HG03469 (cell line): ENCODE data around the gene NUP93.

Experiments used
- ATAC-seq: cut with Tn5 transposase; IDR thresholded peaks from one replicate; pipeline ENCODE4 v1.9.1; 2021; ENCODE audit warnings: mild to moderate bottlenecking, moderate library complexity, moderate number of reproducible peaks; ENCODE audit not compliant: unreplicated experiment

NUP93 gene

GRCh38 chr16:56741399-56741798 lies 11.5 kb downstream of the NUP93 start:
- no peak for ATAC-seq

DNA sequence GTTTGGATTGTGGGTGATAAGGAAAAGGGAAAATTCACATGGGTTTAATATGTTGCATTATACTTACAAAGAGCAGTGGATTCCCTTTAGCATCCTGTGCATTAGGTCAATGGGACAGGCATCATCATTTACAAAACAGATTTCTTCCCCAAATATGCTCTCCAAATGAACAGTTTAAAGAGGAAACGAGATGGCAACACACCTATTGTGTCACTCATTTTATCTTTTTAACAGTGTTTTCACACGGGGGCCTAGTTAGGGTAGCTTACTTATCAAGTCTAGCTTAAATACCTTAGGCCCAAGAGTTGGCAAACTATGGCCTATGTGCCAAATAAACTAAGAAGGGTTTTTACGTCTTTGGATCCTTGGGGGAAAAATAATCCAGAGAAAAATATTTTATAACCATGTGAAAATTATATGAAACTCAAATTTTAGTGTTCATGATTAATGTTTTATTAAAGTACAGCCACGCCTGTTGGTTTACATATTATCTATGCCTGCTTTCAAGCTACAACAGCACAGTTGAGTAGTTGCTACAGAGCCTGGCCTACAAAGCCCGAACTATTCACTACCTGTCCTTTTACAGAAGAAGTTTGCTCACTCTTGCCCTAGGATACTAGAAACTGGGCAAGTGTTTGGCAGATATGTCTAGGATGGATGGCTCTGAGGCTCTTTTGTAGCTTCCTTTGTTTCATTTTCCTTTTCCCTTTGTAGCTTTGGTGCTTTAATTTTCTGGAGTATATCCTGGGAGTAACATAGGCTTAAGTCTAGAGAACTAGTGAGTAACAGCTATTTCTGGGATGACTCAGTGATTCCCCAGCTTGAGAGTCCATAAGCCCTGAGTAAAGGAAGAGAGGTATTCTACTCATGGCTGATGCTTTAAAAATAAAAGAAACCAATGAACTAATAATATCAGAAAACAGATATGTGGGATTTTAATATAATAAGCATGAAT lies 12.4 kb downstream of the NUP93 start:
- no peak for ATAC-seq

GRCh38 chr16:56743840-56744239 lies 13.9 kb downstream of the NUP93 start:
- no peak for ATAC-seq

GRCh38 chr16:56744996-56745640 lies 15.2 kb downstream of the NUP93 start:
- no peak for ATAC-seq

DNA sequence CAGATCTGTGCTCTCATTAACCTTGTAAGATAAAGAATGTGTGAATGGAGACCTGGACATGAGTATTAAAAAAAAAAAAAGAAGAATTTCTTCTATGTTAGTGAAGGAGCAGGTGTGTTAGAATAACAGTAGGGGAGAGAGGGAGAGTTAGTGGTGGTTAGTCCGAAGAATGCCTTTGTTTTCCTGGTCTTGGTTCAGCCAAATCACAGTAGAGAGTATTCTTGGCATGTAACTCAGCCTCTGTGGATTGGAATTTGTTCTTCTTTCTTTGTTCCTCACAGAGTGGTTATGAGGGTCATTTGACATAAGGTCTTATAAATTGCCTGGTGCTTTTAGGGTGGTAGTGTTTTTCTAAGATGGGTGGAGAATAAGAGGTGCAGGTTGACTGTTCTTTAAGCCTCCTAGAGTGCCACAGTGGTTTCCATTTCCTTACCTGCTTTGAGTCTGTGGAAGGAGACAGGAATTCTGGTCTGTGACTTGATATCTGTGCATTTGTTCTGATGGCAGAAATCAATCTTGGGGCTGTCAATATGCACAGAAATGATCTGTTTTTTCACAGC lies 17.6 kb downstream of the NUP93 start:
- ATAC-seq: no peak

DNA sequence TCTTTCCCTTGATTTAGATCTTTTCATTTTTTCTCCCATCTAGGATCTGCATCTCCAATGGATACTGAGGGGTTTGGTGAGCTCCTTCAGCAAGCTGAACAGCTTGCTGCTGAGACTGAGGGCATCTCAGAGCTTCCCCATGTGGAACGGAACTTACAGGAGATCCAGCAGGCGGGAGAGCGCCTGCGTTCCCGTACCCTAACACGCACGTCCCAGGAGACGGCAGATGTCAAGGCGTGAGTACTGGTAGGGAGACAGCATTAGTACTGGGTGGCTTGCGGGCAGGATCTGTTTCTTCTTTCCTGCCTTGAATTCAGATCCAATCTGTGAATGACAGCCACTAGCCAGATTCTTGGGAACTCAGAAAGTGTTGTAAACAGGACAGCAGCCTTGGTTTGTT lies 18.3 kb downstream of the NUP93 start:
- ATAC-seq: no peak

- no peak for ATAC-seq
These were observed 18.9 kb downstream of the NUP93 start for GRCh38 chr16:56748826-56749225.

DNA sequence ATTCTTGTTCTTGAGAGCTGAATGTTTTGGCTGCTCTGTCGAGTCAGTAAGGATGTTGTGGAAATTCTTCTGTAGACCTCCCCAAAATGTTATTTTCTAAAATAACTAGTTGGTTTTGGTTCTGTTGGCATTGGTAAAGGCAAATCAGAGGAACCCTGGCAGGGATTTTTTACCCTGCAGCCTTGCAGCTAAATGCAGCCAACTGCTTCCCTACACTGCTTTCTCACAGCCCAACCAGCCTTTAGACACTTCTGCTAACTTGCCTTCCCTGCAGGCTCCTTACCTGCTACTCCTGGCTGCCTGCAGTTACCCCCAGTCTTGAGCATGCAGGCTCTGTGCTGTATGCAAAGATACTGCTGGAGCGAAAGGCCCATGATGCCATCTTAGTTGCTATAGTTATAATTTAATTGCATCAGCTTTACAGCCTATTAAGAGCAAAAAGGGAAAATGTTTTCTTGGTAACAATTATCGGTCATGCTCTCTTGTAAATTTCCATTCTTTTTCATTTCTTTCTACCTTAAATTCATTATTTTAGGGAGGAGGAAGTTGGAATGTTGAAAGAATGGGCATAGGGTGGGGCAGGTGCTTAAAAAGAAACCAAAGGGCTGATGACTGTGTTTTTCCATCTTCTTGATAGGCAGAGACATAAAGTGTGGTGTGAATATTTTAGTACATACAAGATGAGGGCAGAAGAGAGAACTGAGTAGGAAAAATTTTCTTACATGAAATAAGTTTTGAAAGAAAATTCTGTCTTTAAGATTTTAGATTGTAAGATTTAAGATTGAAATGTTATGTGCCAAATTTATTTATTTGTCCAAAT lies 20.0 kb downstream of the NUP93 start:
- no peak for ATAC-seq

DNA sequence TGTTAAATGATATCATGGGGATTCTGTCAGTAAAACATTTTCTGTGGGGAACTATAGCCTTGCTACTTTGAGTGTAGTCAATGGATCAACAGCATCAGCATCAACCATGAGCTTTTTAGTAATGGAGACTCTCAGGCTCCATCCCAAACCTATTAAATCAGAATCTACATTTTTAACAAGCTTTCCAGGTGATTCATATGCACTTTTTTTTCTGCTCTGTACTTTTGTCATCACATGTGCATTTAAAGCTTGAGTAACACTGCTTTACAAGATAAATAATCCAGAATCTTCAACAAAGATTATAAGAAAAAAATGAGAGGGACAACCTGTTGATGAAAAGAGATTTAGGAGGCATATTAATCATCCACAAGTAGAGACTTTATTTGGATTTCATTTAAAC lies 23.5 kb downstream of the NUP93 start:
- ATAC-seq: no peak

DNA sequence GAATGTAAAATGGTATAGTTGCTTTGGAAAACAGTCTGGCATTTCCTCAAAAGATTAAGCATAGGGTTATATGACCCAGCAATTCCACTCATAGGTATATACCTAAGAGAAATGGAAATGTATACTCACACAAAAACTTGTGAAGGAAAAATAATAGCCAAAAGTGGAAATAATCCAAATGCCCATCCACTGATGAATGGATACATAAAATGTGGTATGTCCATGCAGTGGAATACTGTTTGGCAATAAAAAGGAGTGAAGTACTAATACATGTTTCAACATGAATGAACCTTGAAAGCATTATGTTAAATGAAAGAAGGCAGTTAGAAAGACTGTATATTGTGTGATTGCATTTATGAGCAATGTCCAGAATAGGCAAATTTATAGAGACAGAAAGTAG lies 25.1 kb downstream of the NUP93 start:
- ATAC-seq: no peak

DNA sequence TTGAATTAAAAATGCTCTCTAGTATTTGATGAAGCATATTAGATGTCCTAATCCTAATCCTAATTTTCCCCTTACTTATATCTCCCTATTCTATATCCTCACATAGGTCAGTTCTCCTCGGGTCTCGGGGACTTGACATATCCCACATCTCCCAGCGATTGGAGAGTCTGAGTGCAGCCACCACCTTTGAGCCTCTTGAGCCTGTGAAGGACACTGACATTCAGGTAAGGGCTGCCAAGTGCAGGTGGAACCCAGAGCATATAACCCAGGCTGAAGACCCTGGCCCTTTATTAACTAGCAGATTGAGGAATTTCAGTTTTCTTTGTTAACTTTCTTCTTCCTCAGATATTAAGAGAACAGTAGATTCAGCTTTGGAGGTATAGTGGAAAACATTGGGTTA lies 28.5 kb downstream of the NUP93 start:
- no peak for ATAC-seq

DNA sequence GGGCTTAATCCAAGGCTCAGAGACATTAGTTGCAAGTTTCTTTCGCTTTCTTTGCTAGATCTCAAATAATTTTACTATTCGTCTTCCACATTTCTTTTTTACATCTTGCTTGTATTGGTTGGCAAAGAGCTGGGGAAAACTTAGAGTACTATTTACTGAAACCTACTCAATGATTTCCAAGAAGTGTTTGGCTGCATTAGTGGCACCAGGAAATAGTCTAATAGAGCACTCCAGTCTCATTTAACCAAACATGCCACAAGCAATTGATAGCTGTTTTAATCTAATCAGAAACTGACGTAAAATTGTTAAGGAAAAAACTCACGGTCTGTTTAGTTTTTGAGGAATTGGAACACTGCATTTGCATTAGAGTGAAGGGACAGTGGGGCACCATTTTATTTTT lies 29.0 kb downstream of the NUP93 start:
- ATAC-seq: no peak

DNA sequence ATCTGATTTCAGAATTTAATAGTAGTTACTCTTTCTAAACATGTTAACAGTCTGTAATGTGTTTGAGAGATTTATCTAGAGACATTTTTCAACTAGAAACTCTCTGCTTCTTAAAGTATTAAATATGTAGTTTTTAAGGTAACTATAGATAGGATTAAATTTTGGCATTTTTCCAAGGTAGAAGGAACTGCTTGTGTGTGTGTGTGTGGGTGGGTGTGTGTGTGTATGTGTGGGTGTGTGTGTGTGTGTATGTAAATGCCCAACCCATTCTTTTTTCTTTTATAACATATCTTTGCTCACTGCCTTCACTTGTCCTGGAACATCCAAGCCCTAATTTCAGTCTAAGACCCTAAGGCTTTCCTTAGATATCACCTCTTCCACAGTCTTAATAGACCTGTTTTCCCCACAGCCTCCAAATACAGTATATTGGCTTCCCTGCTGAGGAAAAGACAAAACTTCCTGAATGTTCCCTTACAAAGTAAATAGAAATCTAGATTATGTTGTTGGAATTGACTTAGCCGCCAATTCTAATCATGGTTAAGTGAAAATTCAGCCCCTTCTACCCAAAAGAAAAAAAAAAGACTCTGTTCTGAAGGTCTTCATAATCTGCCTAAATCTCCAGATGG lies 33.5 kb downstream of the NUP93 start:
- ATAC-seq: no peak

DNA sequence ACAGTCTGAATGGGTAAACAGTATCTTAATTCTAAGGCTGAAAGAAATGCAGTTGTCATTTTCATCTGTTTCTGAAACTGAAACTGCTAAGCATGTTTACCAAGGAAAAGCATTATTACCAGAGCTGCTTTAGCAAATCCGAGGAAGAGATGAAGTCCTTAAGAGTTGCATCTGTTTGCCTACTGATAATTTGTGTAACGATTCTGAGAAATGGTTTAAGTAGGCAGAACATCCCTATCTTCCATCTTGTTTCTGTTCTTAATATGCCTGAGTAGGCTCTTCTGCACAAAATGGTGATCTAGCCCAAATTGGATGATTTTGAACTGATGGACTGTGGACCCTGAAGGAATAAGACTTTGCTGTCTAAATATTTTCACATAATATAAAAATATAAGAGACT lies 34.9 kb downstream of the NUP93 start:
- no peak for ATAC-seq

DNA sequence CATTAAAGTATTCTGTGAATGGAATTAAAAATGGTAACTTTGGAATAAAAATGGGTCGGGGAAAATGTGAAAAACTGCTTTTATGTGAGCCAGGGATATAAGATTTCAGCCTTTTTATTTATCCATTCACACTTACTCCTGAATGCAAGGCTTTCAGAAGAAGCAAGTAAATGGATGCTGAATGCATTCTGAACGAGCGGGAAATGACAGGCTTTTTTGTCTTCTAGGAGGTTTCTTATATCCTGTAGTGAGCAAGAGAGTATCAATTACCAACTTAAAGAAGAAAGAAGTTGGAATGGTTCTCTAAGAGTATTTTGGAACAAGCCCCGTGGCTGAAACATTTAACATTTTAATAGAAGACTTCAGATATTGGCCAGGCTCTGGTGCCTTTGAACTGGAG lies 36.0 kb downstream of the NUP93 start:
- no peak for ATAC-seq

DNA sequence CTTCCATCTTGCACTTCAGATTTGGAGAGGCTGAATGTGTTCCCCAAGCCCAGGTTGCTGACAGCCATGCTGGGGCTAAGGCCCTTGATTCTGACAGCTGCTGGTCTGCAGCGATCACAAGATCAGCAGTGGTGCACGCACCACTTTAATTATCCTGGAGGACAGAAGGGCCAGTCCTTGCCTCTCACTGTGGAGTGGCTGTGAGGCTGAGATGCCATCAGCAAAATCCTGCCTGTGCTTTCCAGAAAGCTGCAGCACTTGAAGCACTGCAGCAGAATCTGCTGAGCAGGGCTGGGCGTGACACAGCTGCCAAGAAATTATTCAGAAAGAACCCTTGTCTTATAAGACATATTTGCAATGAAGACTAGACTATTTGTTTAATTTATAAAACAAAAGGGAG lies 37.1 kb downstream of the NUP93 start:
- no peak for ATAC-seq

DNA sequence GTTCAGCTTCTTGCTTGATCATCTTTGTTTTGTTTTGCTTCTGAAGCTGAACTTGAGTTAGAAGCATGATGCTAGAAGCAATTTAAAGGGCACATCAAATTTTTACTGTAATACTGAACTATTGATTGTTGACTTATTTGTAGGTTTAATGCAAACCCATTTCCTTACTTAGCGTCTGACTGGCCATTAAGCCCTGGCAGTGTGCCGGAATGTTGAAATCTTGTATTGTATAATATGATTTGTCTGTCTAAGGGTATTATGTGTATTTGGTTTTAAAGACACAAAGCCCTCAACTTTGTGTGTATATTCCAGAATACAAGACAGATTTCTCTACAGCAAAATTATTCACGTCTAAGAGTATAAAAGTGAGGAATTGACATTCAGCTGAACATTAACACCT lies 39.7 kb downstream of the NUP93 start:
- no peak for ATAC-seq

- ATAC-seq: no peak
These were observed 41.8 kb downstream of the NUP93 start for GRCh38 chr16:56771558-56772279.

DNA sequence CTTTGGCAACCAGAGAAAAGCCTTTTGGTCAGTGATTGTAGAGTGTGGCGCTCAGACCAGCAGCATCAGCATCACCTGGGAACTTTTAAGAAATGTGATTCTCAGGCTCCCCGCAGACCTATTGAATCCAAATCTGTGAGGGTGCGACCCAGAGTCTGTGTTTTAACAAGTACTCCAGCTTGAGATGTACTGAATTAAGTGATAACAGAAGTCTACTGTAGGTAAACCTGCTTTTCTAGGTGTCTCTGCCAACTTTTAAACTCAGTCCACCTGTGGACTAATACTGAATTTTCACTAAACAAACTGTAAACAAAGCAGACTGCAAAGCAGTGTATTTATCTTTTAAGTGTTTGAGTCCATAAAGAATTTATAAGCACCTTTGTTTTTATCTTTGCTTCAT lies 43.6 kb downstream of the NUP93 start:
- ATAC-seq: no peak
